ENCODE data around the gene SCAP. TPM values are rescaled to one million over a fixed set of nuclear protein-coding genes. Genes with fewer than 3 reads are reported as not detected.

Gene SCAP
- total and polyA plus RNA-seq, 2 experiments from 2014 or later: 87.6 to 140 TPM

- TF ChIP-seq CTCF (IDR thresholded peaks at IDR 0.05; ENCODE audit: low read depth, low read length): no peak
- Histone ChIP-seq H3K27me3 (no peaks in the 10 kb centered on the region), H3K27ac (no peak overlapping the region), H3K36me3 (no peaks in the 10 kb centered on the region), H3K4me1 (ENCODE audit: low read depth) (peaks cover 21% of the 10 kb centered on the region), H3K9me3 (ENCODE audit: low read depth) (no peaks in the 10 kb centered on the region), H3K4me3 (no peak overlapping the region)
- DNase-seq (ENCODE audit: low read depth in 1 of 2, low spot score in 1 of 2): no peak
Measured at GRCh38 chr3:47398228-47398627, 77.5 kb downstream of the SCAP start.

- no peak overlapping the region for H3K4me3 ChIP-seq
- peak overlapping the region; percentile 64 for H3K27ac ChIP-seq
- H3K27me3 ChIP-seq: no peaks in the 10 kb centered on the region
- H3K9me3 ChIP-seq (ENCODE audit: low read depth): no peaks in the 10 kb centered on the region
- H3K36me3 ChIP-seq: no peaks in the 10 kb centered on the region
- DNase-seq (ENCODE audit: low read depth in 1 of 2, low spot score in 1 of 2): no peak
- peaks cover 21% of the 10 kb centered on the region for H3K4me1 ChIP-seq (ENCODE audit: low read depth)
- no peak for TF ChIP-seq CTCF (IDR thresholded peaks at IDR 0.05; ENCODE audit: low read depth, low read length)
Measured at GRCh38 chr3:47394881-47395280, 80.9 kb downstream of the SCAP start.

- H3K27me3 ChIP-seq: no peaks in the 10 kb centered on the region
- no peak overlapping the region for H3K4me3 ChIP-seq
- peak overlapping the region; percentile 64 for H3K27ac ChIP-seq
- DNase-seq (ENCODE audit: low read depth in 1 of 2, low spot score in 1 of 2): peak; percentile 44 to 54
- H3K36me3 ChIP-seq: no peaks in the 10 kb centered on the region
- no peaks in the 10 kb centered on the region for H3K9me3 ChIP-seq (ENCODE audit: low read depth)
- no peak for TF ChIP-seq CTCF (IDR thresholded peaks at IDR 0.05; ENCODE audit: low read depth, low read length)
- H3K4me1 ChIP-seq (ENCODE audit: low read depth): peaks cover 21% of the 10 kb centered on the region
Measured at GRCh38 chr3:47394140-47394870, 81.4 kb downstream of the SCAP start.

- Histone ChIP-seq H3K27ac (no peak overlapping the region), H3K4me3 (no peak overlapping the region), H3K36me3 (no peaks in the 10 kb centered on the region), H3K27me3 (no peaks in the 10 kb centered on the region), H3K4me1 (ENCODE audit: low read depth) (peaks cover 21% of the 10 kb centered on the region), H3K9me3 (ENCODE audit: low read depth) (no peaks in the 10 kb centered on the region)
- no peak for TF ChIP-seq CTCF (IDR thresholded peaks at IDR 0.05; ENCODE audit: low read depth, low read length)
- DNase-seq (ENCODE audit: low read depth in 1 of 2, low spot score in 1 of 2): no peak
Measured at GRCh38 chr3:47392933-47393332, 82.8 kb downstream of the SCAP start.

GRCh38 chr3:47385796-47386195 is 89.9 kb downstream of the SCAP start:
- DNase-seq (ENCODE audit: low read depth in 1 of 2, low spot score in 1 of 2): no peak

More at GRCh38 chr3:47385796-47386195, 89.9 kb downstream of the SCAP start:
- Histone ChIP-seq H3K9me3 (ENCODE audit: low read depth) (no peaks in the 10 kb centered on the region), H3K4me1 (ENCODE audit: low read depth) (no peaks in the 10 kb centered on the region), H3K27me3 (no peaks in the 10 kb centered on the region), H3K36me3 (no peaks in the 10 kb centered on the region), H3K27ac (no peak overlapping the region), H3K4me3 (no peak overlapping the region)
- no peak for TF ChIP-seq CTCF (IDR thresholded peaks at IDR 0.05; ENCODE audit: low read depth, low read length)

All from cardiac muscle cell (in vitro differentiated cells and primary cell).